Effector CD8-positive, alpha-beta T cell (primary cell): ENCODE measurements around the gene PDE1C.
"Not testable (repeated sequence)": the region's sequence is repeated elsewhere in the genome, so short reads cannot be mapped to it uniquely, and the experiment has no call there.

Source experiments
- DNase-seq: peaks from one replicate; lab custom pipeline; 2025; lab: John Stamatoyannopoulos, UW

Gene PDE1C

GRCh38 chr7:31850066-31850465 is 220.1 kb downstream of the PDE1C start:
- no peak for DNase-seq

GRCh38 chr7:31835471-31835870 is 234.7 kb downstream of the PDE1C start:
- DNase-seq: no peak

DNA sequence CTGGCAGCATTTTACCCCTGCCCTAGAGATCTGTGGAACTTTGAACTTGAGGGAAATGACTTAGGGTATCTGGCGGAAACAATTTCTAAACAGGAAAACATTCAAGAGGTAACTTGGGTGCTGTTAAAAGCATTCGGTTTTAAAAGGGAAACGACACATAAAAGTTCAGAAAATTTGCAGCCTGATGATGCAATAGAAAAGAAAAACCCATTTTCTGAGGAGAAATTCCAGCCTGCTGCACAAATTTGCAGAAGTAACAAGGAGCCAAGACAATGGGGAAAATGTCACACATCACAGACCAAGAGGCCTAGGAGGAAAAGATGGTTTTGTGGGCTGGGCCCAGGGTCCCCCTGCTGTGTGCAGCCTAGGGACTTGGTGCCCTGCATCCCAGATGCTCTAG is 236.6 kb downstream of the PDE1C start:
- not testable (repeated sequence) for DNase-seq

- DNase-seq: no peak
Observed at GRCh38 chr7:31828520-31828919, 241.7 kb downstream of the PDE1C start.

GRCh38 chr7:31825576-31825975 is 244.6 kb downstream of the PDE1C start:
- no peak for DNase-seq

DNA sequence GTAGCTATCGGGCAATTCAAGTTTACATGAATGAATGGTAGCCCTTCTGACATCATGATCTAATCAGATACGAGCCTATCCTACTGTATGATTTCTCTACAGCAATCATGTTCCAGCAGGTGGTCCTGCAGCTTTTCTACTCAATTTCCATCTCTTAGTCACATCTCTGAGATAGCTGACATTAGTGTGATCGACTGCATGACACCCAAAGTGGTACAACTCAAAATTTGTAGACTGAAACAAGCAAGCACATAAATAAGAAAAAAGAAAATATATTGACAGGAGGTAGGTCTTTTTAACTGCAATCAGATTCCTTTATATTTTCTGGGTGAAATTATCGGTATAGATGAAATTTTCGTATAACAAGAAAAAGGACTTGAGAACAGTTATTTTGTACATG is 251.2 kb downstream of the PDE1C start:
- DNase-seq: no peak

GRCh38 chr7:31816810-31817209 is 253.4 kb downstream of the PDE1C start:
- DNase-seq: no peak

GRCh38 chr7:31815796-31816195 is 254.4 kb downstream of the PDE1C start:
- no peak for DNase-seq

GRCh38 chr7:31814187-31814586 is 256.0 kb downstream of the PDE1C start:
- no peak for DNase-seq

- no peak for DNase-seq
Observed at GRCh38 chr7:31811650-31812461, 258.4 kb downstream of the PDE1C start.

DNA sequence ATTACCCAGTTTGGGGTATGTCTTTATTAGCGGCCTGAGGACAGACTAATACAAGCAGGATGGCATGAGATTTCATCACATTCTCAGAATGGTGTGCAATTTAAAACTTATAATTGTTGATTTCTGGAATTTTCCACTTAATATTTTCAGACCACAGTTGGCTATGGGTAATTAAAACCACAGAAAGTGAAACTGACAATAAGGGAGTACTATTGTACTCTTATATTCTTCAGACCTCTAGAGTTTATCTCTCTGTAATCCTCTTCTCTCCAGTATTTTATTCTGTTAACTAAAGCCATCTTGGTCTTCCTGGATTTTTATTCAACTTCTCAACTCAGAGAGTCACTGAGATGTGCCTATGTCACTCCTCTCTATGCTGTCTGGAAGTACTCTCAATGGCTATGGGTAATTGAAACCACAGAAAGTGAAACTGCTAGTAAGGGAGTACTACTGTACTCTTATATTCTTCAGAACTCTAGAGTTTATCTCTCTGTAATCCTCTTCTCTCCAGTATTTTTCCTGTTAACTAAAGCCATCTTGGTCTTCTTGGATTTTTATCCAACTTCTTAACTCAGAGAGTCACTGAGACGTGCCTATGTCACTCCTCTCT is 264.9 kb downstream of the PDE1C start:
- no peak for DNase-seq

GRCh38 chr7:31796375-31796774 is 273.8 kb downstream of the PDE1C start:
- DNase-seq: no peak

GRCh38 chr7:31794851-31795344 is 275.3 kb downstream of the PDE1C start:
- DNase-seq: no peak

GRCh38 chr7:31791881-31792280 is 278.3 kb downstream of the PDE1C start:
- no peak for DNase-seq

GRCh38 chr7:31788883-31789680 is 281.1 kb downstream of the PDE1C start:
- no peak for DNase-seq

- no peak for DNase-seq
Observed at GRCh38 chr7:31788445-31788844, 281.8 kb downstream of the PDE1C start.

DNA sequence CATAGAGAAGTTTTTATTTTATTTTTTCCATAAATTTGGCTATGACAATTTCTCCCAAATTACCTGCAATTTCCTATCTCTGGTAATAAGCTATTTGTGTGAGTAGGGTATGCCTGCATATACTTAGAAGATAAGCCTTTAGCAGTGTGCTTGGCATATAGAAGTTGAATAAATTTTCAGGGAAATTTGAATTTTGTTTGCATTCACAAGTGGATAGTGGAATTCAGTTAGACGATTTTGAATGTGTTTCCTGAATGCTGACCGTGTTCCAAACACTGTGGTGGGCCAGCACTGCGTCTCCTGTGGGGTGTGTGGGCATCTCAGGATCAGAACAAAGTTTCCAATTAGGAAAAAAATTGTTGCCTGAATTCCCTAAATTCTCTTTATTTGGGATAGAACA is 283.9 kb downstream of the PDE1C start:
- DNase-seq: no peak

DNA sequence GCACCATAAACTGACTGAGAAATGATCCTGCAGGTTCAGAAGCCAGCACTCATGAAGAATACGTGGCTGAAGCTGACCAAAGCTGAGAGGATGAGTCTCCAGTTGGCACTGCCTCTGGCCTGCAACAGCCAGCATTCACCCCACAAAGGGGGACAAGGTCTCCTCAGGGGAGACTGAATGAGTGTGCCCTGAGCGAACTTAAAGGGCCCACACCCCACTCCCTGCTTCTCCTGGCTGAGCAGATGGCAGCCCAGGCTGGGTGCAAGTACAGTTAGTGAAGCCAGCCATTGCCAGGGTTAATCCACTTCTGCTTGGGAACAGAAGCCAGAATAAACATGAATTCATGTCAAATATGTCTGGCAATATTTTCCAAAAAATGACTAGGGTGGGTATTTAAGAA is 285.1 kb downstream of the PDE1C start:
- DNase-seq: no peak

GRCh38 chr7:31783221-31783620 is 287.0 kb downstream of the PDE1C start:
- no peak for DNase-seq

DNA sequence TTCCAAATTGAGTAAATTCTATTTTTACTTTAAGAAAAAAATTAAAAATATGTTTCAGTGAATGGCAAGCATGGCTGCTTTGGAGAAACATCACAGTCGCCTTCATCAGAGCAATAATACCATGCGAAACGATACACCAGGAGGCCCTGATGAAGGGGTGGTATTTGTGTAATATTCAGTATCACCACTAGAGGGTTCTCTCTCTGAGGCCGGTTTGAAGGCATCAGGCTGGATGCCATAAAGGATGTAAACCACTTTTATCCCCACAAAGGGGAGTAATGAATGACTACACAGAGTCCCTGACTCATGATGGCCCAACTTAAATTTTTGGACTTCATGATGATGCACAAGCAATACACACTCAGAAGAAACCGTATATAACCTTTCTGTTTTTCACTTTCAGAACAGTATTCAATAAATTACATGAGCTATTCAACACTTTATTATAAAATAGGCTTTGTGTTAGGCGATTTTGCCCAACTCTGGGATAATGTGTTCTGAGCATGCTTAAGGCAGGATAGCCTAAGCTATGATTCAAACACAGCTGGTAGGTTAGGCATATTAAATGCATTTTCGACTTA is 287.7 kb downstream of the PDE1C start:
- no peak for DNase-seq

GRCh38 chr7:31778296-31778695 is 291.9 kb downstream of the PDE1C start:
- no peak for DNase-seq

DNA sequence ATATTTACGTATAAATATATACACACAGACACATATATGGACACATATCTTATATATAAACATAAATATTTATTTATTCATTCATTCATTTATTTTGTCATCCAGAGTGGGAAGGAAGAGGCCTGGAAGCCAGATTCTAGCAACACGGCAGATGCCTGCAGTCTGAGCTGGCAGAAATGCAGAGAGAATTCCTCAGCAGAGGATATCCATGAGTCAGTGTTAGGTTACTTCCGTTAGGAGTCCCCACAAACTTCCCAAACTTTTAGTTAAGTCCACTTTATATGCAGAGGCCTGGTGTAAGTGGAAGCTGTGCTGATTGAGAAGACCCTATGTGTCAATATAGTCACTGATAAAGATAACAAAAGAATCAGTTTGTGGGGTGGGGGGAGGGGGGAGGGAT is 293.6 kb downstream of the PDE1C start:
- no peak for DNase-seq
